Spinal cord (tissue), 10 donors: ENCODE results near the gene VSIR. TPM values are rescaled to one million over a fixed set of nuclear protein-coding genes. Genes with fewer than 3 reads are reported as not detected.

Source experiments
- DNase-seq, 6 donors: peaks; one replicate each; pipeline versions ENCODE4 v3.0.0 to v3.0.0-alpha.2; 2013 to 2015; ENCODE audit warnings: low spot score in 6 of 6, low read depth in 4 of 6
- H3K27ac ChIP-seq: one replicate; pipeline ENCODE4 v1.5.1; 2013; ENCODE audit warnings: low read depth, low read length, control low read depth
- H3K27me3 ChIP-seq: one replicate; pipeline ENCODE4 v1.6.1; 2013; ENCODE audit warnings: low read length; ENCODE audit not compliant: control insufficient read depth, insufficient read depth
- H3K36me3 ChIP-seq: one replicate; pipeline ENCODE4 v1.6.1; 2013; ENCODE audit warnings: low read length; ENCODE audit not compliant: control insufficient read depth, insufficient read depth
- H3K4me1 ChIP-seq: one replicate; pipeline ENCODE4 v1.6.1; 2013; ENCODE audit warnings: low read length; ENCODE audit not compliant: control insufficient read depth, insufficient read depth
- H3K4me3 ChIP-seq: one replicate; pipeline ENCODE4 v1.5.1; 2013; ENCODE audit warnings: low read depth, low read length, control low read depth
- H3K9me3 ChIP-seq: one replicate; pipeline ENCODE4 v1.6.1; 2013; ENCODE audit warnings: low read length; ENCODE audit not compliant: control insufficient read depth, insufficient read depth
- WGBS: methylation state at CpG from one replicate; pipeline ENCODE4 v1.1.5; 2013; ENCODE audit warnings: missing lambda C conversion rate; ENCODE audit not compliant: insufficient coverage; 5-methylcytosine and 5-hydroxymethylcytosine counted together
- polyA plus RNA-seq, 2 donors: library from polyadenylated mRNA; unstranded; fragments of 120-200 nt; gene quantifications; one replicate each; pipeline ENCODE4 v1.2.1, GENCODE V29; 2013; ENCODE audit not compliant: insufficient read length in 2 of 2
- total RNA-seq, 2 donors: library from RNA; depleted of rRNA in 1 of 2; stranded (reverse); fragments of 120-200 nt in 1 of 2; fragments of >200 nt in 1 of 2; gene quantifications; one replicate each; pipeline versions ENCODE4 v1.2.3 to v1.2.4, GENCODE V29; 2013 to 2014
- donor health status: healthy.

The VSIR gene
- total and polyA plus RNA-seq, 4 donors: 21.0 to 39.0 (median 33.3) TPM

GRCh38 chr10:71724539-71724938, 48.8 kb downstream of the VSIR start:
- no peaks in the 10 kb centered on the region for H3K9me3 ChIP-seq
- DNase-seq: no peak
- 91% methylated on average over 4 of the region's 6 CpGs for WGBS
- H3K36me3 ChIP-seq: peaks cover 3% of the 10 kb centered on the region
- H3K4me3 ChIP-seq: no peak overlapping the region
- H3K27me3 ChIP-seq: no peaks in the 10 kb centered on the region
- peaks cover 48% of the 10 kb centered on the region for H3K4me1 ChIP-seq
- H3K27ac ChIP-seq: no peak overlapping the region

GRCh38 chr10:71723311-71723710, 50.0 kb downstream of the VSIR start:
- WGBS: 84% methylated on average over 6 of the region's 11 CpGs
- no peak for DNase-seq
- Histone ChIP-seq H3K36me3 (peaks cover 3% of the 10 kb centered on the region), H3K27me3 (no peaks in the 10 kb centered on the region), H3K4me3 (no peak overlapping the region), H3K4me1 (peaks cover 48% of the 10 kb centered on the region), H3K9me3 (no peaks in the 10 kb centered on the region), H3K27ac (no peak overlapping the region)

- Histone ChIP-seq H3K27me3 (no peaks in the 10 kb centered on the region), H3K9me3 (no peaks in the 10 kb centered on the region), H3K4me1 (peaks cover 48% of the 10 kb centered on the region), H3K36me3 (peaks cover 3% of the 10 kb centered on the region), H3K4me3 (no peak overlapping the region), H3K27ac (no peak overlapping the region)
- DNase-seq: no peak
- no CpG with 5 or more reads among the region's 1 CpG for WGBS
Measured at GRCh38 chr10:71722849-71723248, 50.5 kb downstream of the VSIR start.

- no peak for DNase-seq
- 96% methylated on average over 5 of the region's 6 CpGs for WGBS
- no peak overlapping the region for H3K27ac ChIP-seq
- peaks cover 50% of the 10 kb centered on the region for H3K4me1 ChIP-seq
- H3K9me3 ChIP-seq: no peaks in the 10 kb centered on the region
- peaks cover 5% of the 10 kb centered on the region for H3K36me3 ChIP-seq
- H3K4me3 ChIP-seq: no peak overlapping the region
- no peaks in the 10 kb centered on the region for H3K27me3 ChIP-seq
Measured at GRCh38 chr10:71721313-71721712, 52.0 kb downstream of the VSIR start.

GRCh38 chr10:71720288-71720687, 53.0 kb downstream of the VSIR start:
- Histone ChIP-seq H3K4me3 (no peak overlapping the region), H3K27ac (peak overlapping the region; percentile 79), H3K36me3 (peaks cover 13% of the 10 kb centered on the region), H3K4me1 (peaks cover 58% of the 10 kb centered on the region), H3K9me3 (no peaks in the 10 kb centered on the region), H3K27me3 (no peaks in the 10 kb centered on the region)
- DNase-seq: peak in 4 of 6 donors; percentile 50 to 81 (median 54)
- 62% methylated on average over 4 of the region's 4 CpGs for WGBS

GRCh38 chr10:71719464-71720201, 53.7 kb downstream of the VSIR start, which contains the start of gene C10orf105:
TSS of gene C10orf105 (minus strand) at chr10:71719778. CDS start at chr10:71716337, 3,441 bp downstream.
- H3K4me1 ChIP-seq: peaks cover 65% of the 10 kb centered on the region
- peak within 1 kb of the TSS; percentile 79 for H3K27ac ChIP-seq

GRCh38 chr10:71719042-71719441, 54.3 kb downstream of the VSIR start:
- peaks cover 71% of the 10 kb centered on the region for H3K4me1 ChIP-seq
- peak overlapping the region; percentile 79 for H3K27ac ChIP-seq
- no peaks in the 10 kb centered on the region for H3K9me3 ChIP-seq
- H3K4me3 ChIP-seq: no peak overlapping the region
- WGBS: 78% methylated on average over 4 of the region's 7 CpGs
- H3K27me3 ChIP-seq: no peaks in the 10 kb centered on the region
- DNase-seq: peak in 1 of 6 donors; percentile 30
- H3K36me3 ChIP-seq: peaks cover 16% of the 10 kb centered on the region

More at GRCh38 chr10:71719464-71720201, 53.7 kb downstream of the VSIR start, which contains the start of gene C10orf105:
- Histone ChIP-seq H3K4me3 (no peak within 1 kb of the TSS), H3K27me3 (no peaks in the 10 kb centered on the region), H3K9me3 (no peaks in the 10 kb centered on the region), H3K36me3 (peaks cover 18% of the 10 kb centered on the region)
- 42% methylated on average over 13 of the region's 14 CpGs for WGBS
- peak in 4 of 6 donors; percentile 45 to 81 (median 58) for DNase-seq

- Histone ChIP-seq H3K36me3 (peaks cover 16% of the 10 kb centered on the region), H3K27me3 (no peaks in the 10 kb centered on the region), H3K9me3 (no peaks in the 10 kb centered on the region), H3K27ac (peak overlapping the region; percentile 62), H3K4me1 (peaks cover 75% of the 10 kb centered on the region), H3K4me3 (no peak overlapping the region)
- no peak for DNase-seq
- WGBS: 90% methylated on average over 4 of the region's 10 CpGs
Measured at GRCh38 chr10:71718165-71718698, 55.1 kb downstream of the VSIR start.

GRCh38 chr10:71717551-71717951, 55.8 kb downstream of the VSIR start:
- peak overlapping the region; percentile 4 for H3K27ac ChIP-seq
- peak in 1 of 6 donors; percentile 39 for DNase-seq
- peaks cover 19% of the 10 kb centered on the region for H3K36me3 ChIP-seq
- H3K27me3 ChIP-seq: no peaks in the 10 kb centered on the region
- H3K4me1 ChIP-seq: peaks cover 81% of the 10 kb centered on the region
- H3K9me3 ChIP-seq: no peaks in the 10 kb centered on the region
- WGBS: 52% methylated on average over 2 of the region's 2 CpGs
- H3K4me3 ChIP-seq: no peak overlapping the region

GRCh38 chr10:71717056-71717455, 56.3 kb downstream of the VSIR start:
- H3K9me3 ChIP-seq: no peaks in the 10 kb centered on the region
- H3K4me3 ChIP-seq: no peak overlapping the region
- H3K4me1 ChIP-seq: peaks cover 84% of the 10 kb centered on the region
- DNase-seq: no peak
- no peaks in the 10 kb centered on the region for H3K27me3 ChIP-seq
- H3K27ac ChIP-seq: peak overlapping the region; percentile 4
- H3K36me3 ChIP-seq: peaks cover 19% of the 10 kb centered on the region
- 92% methylated on average over 3 of the region's 4 CpGs for WGBS
